ENCODE data around the gene FOXK1.
"Not testable (repeated sequence)": the region's sequence is repeated elsewhere in the genome, so short reads cannot be mapped to it uniquely, and the experiment has no call there.

Gene FOXK1
- 209 to 277 reads per million in 2 experiments for total RNA-seq

- peak; percentile 67 for DNase-seq (ENCODE audit: low read depth)
Measured at GRCh38 chr7:4681886-4682620, at the start of gene FOXK1. Gene FOXK1, plus strand, starts transcription at chr7:4682295. Its CDS starts 14 bp downstream, at chr7:4682309.

GRCh38 chr7:4633012-4633411 is 49.1 kb upstream of the FOXK1 start:
- DNase-seq (ENCODE audit: low read depth) = no peak

- no peak for DNase-seq (ENCODE audit: low read depth)
Measured at GRCh38 chr7:4634166-4634565, 47.9 kb upstream of the FOXK1 start.

- no peak for DNase-seq (ENCODE audit: low read depth)
Measured at GRCh38 chr7:4638781-4639575, 43.1 kb upstream of the FOXK1 start.

- no peak for DNase-seq (ENCODE audit: low read depth)
Measured at GRCh38 chr7:4641091-4641666, 40.9 kb upstream of the FOXK1 start.

- peak; percentile 90 for DNase-seq (ENCODE audit: low read depth)
Measured at GRCh38 chr7:4641667-4642467, 40.2 kb upstream of the FOXK1 start.

GRCh38 chr7:4642468-4643203 is 39.5 kb upstream of the FOXK1 start:
- DNase-seq (ENCODE audit: low read depth) = no peak

- not testable (repeated sequence) for DNase-seq (ENCODE audit: low read depth)
Measured at GRCh38 chr7:4643204-4643471, 39.0 kb upstream of the FOXK1 start.

- no peak for DNase-seq (ENCODE audit: low read depth)
Measured at GRCh38 chr7:4645246-4645645, 36.8 kb upstream of the FOXK1 start.

GRCh38 chr7:4648111-4648510 is 34.0 kb upstream of the FOXK1 start:
- no peak for DNase-seq (ENCODE audit: low read depth)

- DNase-seq (ENCODE audit: low read depth) = no peak
Measured at GRCh38 chr7:4650433-4651047, 31.6 kb upstream of the FOXK1 start.

GRCh38 chr7:4653771-4654170 is 28.3 kb upstream of the FOXK1 start:
- DNase-seq (ENCODE audit: low read depth) = no peak

- no peak for DNase-seq (ENCODE audit: low read depth)
Measured at GRCh38 chr7:4655311-4655710, 26.8 kb upstream of the FOXK1 start.

GRCh38 chr7:4655896-4656295 is 26.2 kb upstream of the FOXK1 start:
- DNase-seq (ENCODE audit: low read depth) = no peak

- no peak for DNase-seq (ENCODE audit: low read depth)
Measured at GRCh38 chr7:4657640-4658417, 24.3 kb upstream of the FOXK1 start.

GRCh38 chr7:4659551-4660286 is 22.4 kb upstream of the FOXK1 start:
- no peak for DNase-seq (ENCODE audit: low read depth)

GRCh38 chr7:4661871-4662270 is 20.2 kb upstream of the FOXK1 start:
- no peak for DNase-seq (ENCODE audit: low read depth)

- no peak for DNase-seq (ENCODE audit: low read depth)
Measured at GRCh38 chr7:4663239-4664018, 18.7 kb upstream of the FOXK1 start.

- DNase-seq (ENCODE audit: low read depth) = no peak
Measured at GRCh38 chr7:4665661-4666060, 16.4 kb upstream of the FOXK1 start.
